ENCODE measurements around the gene GAPDHS.

DNA sequence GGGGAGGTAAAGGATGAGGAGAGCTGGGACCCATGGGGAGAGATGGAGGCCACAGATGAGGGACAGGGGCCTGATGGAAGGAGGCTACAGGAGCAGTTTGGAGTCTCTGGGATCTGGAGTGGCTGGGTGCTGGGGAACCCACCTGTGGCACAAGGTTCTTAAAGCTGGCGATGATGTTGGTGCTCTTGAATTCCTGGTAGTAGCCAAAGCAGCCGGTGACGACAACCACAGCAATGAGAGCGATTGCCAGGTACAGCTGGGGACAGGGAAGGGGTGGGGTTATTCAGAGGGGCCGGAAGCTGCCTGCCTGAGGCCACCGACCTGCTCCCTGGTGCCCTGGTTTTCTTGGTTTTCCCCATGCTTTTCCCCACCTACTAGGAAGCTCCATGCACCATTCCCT, 27.4 kb downstream of the GAPDHS start:
- TF ChIP-seq POLR2AphosphoS5 (IDR thresholded peaks at IDR 0.05): no peak
- TF ChIP-seq, protein P1, sequence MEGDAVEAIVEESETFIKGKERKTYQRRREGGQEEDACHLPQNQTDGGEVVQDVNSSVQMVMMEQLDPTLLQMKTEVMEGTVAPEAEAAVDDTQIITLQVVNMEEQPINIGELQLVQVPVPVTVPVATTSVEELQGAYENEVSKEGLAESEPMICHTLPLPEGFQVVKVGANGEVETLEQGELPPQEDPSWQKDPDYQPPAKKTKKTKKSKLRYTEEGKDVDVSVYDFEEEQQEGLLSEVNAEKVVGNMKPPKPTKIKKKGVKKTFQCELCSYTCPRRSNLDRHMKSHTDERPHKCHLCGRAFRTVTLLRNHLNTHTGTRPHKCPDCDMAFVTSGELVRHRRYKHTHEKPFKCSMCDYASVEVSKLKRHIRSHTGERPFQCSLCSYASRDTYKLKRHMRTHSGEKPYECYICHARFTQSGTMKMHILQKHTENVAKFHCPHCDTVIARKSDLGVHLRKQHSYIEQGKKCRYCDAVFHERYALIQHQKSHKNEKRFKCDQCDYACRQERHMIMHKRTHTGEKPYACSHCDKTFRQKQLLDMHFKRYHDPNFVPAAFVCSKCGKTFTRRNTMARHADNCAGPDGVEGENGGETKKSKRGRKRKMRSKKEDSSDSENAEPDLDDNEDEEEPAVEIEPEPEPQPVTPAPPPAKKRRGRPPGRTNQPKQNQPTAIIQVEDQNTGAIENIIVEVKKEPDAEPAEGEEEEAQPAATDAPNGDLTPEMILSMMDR (IDR thresholded peaks at IDR 0.05): no peak
- no peak for TF ChIP-seq POLR2A (IDR thresholded peaks at IDR 0.05)
